Prostate gland (tissue), 2 donors: Measurements from ENCODE around the gene FRMD3. TPM values are rescaled to one million over a fixed set of nuclear protein-coding genes. Genes with fewer than 3 reads are reported as not detected.

Experiments used
- DNase-seq: peaks from one replicate; pipeline ENCODE4 v3.0.0-alpha.2; 2019; ENCODE audit warnings: low spot score
- H3K27ac ChIP-seq, 2 donors: fragments of 200-600 bp; sonication (generic); 2 replicates each; pipeline ENCODE4 v1.5.1; 2017 to 2019
- H3K27me3 ChIP-seq: fragments of 200-600 bp; sonication (generic); replicated peaks from 2 replicates; pipeline ENCODE4 v1.5.1; 2019; ENCODE audit not compliant: insufficient read depth
- H3K36me3 ChIP-seq, 2 donors: fragments of 200-600 bp; sonication (generic); 1 replicate in 1 of 2; 2 replicates in 1 of 2; pipeline versions ENCODE4 v1.5.1 to v1.8.1; 2017 to 2019
- H3K4me1 ChIP-seq: fragments of 200-600 bp; sonication (generic); replicated peaks from 2 replicates; pipeline ENCODE4 v1.5.1; 2019
- H3K4me3 ChIP-seq, 2 donors: fragments of 200-600 bp; sonication (generic); 2 replicates each; pipeline ENCODE4 v1.5.1; 2017 to 2019
- H3K9me3 ChIP-seq: fragments of 200-600 bp; sonication (generic); 2 replicates; pipeline ENCODE4 v1.5.1; 2017
- CTCF ChIP-seq, 4 experiments: fragments of 200-600 bp in 2 of 4; fragments of 450-650 bp in 2 of 4; sonication (generic) in 2 of 4; IDR thresholded peaks; 1 replicate in 3 of 4; 2 replicates in 1 of 4; pipeline ENCODE4 v1.5.1; 2016 to 2019; ENCODE audit warnings: antibody characterized with exemption in 4 of 4, mild to moderate bottlenecking in 2 of 4, moderate library complexity in 2 of 4
- POLR2A ChIP-seq: fragments of 450-650 bp; IDR thresholded peaks from one replicate; pipeline ENCODE4 v1.6.1; 2016; ENCODE audit warnings: antibody characterized with exemption, mild to moderate bottlenecking
- POLR2AphosphoS5 ChIP-seq: sonication (generic); formaldehyde crosslinking; IDR thresholded peaks from one replicate; pipeline ENCODE4 v1.6.1; 2017; ENCODE audit warnings: antibody characterized with exemption
- WGBS: methylation state at CpG from one replicate; pipeline ENCODE4 v1.1.5; 2018; 5-methylcytosine and 5-hydroxymethylcytosine counted together
- intact Hi-C: fragments of 100-400 bp; cut with DNase I; formaldehyde crosslinking; loops from one replicate; pipeline ENCODE4 v1.14.2; 2022
- total RNA-seq, 2 donors: library from RNA; depleted of rRNA; stranded (reverse); fragments of >200 nt; gene quantifications; one replicate each; pipeline ENCODE4 v1.1.0, GENCODE V29; 2016

The FRMD3 gene
- total RNA-seq, 2 donors from 2014 or later, result 2.3 to 3.4 TPM

DNA sequence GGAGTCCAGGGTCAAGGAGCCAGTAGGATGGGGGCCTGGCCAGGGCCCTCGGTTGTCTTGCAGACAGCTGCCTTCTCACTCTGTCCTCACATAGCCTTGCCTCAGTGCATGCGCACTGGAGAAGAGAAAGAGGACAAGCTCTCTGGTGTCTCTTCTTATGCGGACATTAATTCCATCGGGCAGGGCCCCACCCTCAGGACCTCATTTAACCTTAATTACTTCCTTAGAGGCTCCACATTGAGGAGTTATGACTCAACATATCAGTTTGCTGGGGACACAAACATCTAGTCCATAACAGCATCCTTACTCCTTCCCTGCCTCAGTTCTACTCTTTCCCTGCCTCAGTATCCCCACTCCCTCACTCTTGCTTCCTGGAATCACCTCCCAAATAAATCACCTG, 78.4 kb downstream of the FRMD3 start:
- TF ChIP-seq POLR2AphosphoS5 (no peak), POLR2A (no peak), CTCF (IDR thresholded peaks at IDR 0.05) (no peak)
- intact Hi-C loops, result no loop called here
- H3K27me3 ChIP-seq, result no peaks in the 10 kb centered on the region
- no peak overlapping the region for H3K27ac ChIP-seq
- H3K9me3 ChIP-seq, result no peaks in the 10 kb centered on the region
- H3K4me1 ChIP-seq, result no peaks in the 10 kb centered on the region
- DNase-seq, result no peak
- WGBS, result 90% methylated on average over 4 of the region's 4 CpGs
- H3K36me3 ChIP-seq, result no peaks in the 10 kb centered on the region
- no peak overlapping the region for H3K4me3 ChIP-seq

GRCh38 chr9:83458530-83458929, 79.7 kb downstream of the FRMD3 start:
- no peak overlapping the region for H3K4me3 ChIP-seq
- H3K27me3 ChIP-seq, result no peaks in the 10 kb centered on the region
- no peaks in the 10 kb centered on the region for H3K9me3 ChIP-seq
- TF ChIP-seq POLR2A, result no peak
- no peak for TF ChIP-seq CTCF (IDR thresholded peaks at IDR 0.05)
- no peak for TF ChIP-seq POLR2AphosphoS5
- no peak for DNase-seq
- no peak overlapping the region for H3K27ac ChIP-seq
- no peaks in the 10 kb centered on the region for H3K36me3 ChIP-seq
- 92% methylated on average over 2 of the region's 2 CpGs for WGBS
- intact Hi-C loops, result no loop called here
- no peaks in the 10 kb centered on the region for H3K4me1 ChIP-seq

DNA sequence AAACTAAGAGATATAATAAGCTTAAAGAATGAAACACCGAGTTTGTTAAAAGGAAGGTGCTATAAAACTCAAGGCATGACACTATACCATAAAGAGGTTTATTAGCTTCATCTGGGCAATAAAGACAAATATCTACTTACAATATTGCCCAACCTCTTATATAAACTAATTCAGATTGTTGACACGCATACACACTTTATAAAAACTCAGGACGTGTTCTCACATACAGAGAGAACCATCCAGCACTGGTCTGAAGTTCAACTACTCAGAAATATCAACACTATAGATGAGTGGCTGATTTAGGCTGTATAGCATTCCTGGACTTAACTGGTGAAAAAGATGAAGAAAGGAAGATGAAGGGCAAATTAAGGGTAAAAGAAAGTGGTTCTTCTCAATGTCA, 81.2 kb downstream of the FRMD3 start:
- H3K4me3 ChIP-seq, result no peak overlapping the region
- H3K27me3 ChIP-seq, result no peaks in the 10 kb centered on the region
- no peak for DNase-seq
- H3K36me3 ChIP-seq, result no peaks in the 10 kb centered on the region
- TF ChIP-seq POLR2AphosphoS5 (no peak), CTCF (IDR thresholded peaks at IDR 0.05) (no peak), POLR2A (no peak)
- intact Hi-C loops, result no loop called here
- no peaks in the 10 kb centered on the region for H3K9me3 ChIP-seq
- H3K4me1 ChIP-seq, result no peaks in the 10 kb centered on the region
- 43% methylated on average over 3 of the region's 3 CpGs for WGBS
- H3K27ac ChIP-seq, result no peak overlapping the region

DNA sequence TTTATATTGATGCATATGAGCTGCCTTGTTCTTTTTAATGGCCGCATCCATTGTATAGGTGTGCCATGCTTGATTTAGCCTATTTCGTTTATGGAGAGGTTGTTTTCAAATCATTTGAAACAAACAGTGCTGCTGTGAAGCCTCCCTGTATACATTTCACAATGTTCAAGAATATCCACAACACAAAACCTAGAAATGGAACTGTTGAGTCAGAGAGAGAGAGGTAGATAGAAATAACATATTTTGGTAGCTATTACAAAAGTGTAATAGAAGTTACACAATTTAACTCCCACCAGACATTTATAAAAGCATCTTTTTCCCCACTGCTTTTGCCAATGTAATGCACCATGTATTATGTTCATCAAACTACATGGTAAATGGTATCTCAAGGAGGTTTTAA, 82.0 kb downstream of the FRMD3 start:
- Histone ChIP-seq H3K36me3 (no peaks in the 10 kb centered on the region), H3K9me3 (no peaks in the 10 kb centered on the region), H3K4me1 (no peaks in the 10 kb centered on the region), H3K27ac (no peak overlapping the region), H3K4me3 (no peak overlapping the region), H3K27me3 (no peaks in the 10 kb centered on the region)
- TF ChIP-seq CTCF (IDR thresholded peaks at IDR 0.05), result no peak
- WGBS, result 90% methylated on average over 2 of the region's 2 CpGs
- DNase-seq, result no peak
- intact Hi-C loops, result no loop called here

DNA sequence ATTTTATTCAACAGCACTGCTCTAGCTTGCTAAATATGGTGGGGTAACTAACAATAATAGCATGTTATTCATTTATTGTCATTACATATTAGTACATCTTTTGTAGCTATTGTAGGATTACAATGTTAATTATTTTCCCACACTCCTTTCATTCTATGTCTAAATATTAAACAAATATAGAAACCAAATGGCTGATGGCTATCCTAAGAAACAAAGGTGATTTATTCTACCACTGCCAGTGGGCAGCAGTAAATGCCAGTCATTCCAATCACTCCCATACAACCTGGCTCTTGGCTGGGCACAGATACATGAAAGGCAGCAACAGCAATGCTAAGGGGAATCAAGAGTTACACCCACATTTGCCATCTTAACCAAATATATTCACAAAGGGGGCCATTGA, 84.1 kb downstream of the FRMD3 start:
- H3K4me1 ChIP-seq, result no peaks in the 10 kb centered on the region
- H3K4me3 ChIP-seq, result no peak overlapping the region
- no peaks in the 10 kb centered on the region for H3K36me3 ChIP-seq
- H3K9me3 ChIP-seq, result no peaks in the 10 kb centered on the region
- no peak overlapping the region for H3K27ac ChIP-seq
- H3K27me3 ChIP-seq, result no peaks in the 10 kb centered on the region
- no peak for TF ChIP-seq POLR2A
- no peak for DNase-seq
- intact Hi-C loops, result no loop called here
